Measurements from ENCODE around the gene ERC2.
"Not testable (repeated sequence)": the region's sequence is repeated elsewhere in the genome, so short reads cannot be mapped to it uniquely, and the experiment has no call there.

The ERC2 gene

GRCh38 chr3:56119575-56120349 lies 348.5 kb downstream of the ERC2 start:
- no peak for DNase-seq (ENCODE audit: low read depth)

- DNase-seq (ENCODE audit: low read depth): no peak
Observed at GRCh38 chr3:56118968-56119367, 349.3 kb downstream of the ERC2 start.

- DNase-seq (ENCODE audit: low read depth): no peak
Observed at GRCh38 chr3:56115698-56116097, 352.6 kb downstream of the ERC2 start.

- no peak for DNase-seq (ENCODE audit: low read depth)
Observed at GRCh38 chr3:56115199-56115598, 353.1 kb downstream of the ERC2 start.

DNA sequence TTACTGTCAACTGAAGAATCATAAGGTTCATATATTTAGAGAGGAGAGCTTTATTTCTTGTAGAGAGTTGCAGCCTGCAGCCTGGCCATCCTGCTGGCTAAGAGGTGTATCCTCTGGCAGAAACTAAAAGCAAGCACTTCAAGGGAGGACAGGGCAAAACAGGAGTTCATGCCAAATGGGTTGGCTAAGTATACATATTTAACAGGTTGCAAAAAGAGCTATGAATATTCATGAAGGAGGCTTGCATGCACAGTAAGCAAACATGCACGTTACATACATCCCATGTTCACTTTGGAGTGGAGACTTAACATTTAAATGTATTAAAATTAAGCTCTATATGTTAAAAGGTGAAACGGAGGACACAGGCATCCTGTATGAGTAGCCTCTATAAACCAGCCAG lies 354.4 kb downstream of the ERC2 start:
- DNase-seq (ENCODE audit: low read depth): no peak

GRCh38 chr3:56113231-56113630 lies 355.0 kb downstream of the ERC2 start:
- DNase-seq (ENCODE audit: low read depth): no peak

DNA sequence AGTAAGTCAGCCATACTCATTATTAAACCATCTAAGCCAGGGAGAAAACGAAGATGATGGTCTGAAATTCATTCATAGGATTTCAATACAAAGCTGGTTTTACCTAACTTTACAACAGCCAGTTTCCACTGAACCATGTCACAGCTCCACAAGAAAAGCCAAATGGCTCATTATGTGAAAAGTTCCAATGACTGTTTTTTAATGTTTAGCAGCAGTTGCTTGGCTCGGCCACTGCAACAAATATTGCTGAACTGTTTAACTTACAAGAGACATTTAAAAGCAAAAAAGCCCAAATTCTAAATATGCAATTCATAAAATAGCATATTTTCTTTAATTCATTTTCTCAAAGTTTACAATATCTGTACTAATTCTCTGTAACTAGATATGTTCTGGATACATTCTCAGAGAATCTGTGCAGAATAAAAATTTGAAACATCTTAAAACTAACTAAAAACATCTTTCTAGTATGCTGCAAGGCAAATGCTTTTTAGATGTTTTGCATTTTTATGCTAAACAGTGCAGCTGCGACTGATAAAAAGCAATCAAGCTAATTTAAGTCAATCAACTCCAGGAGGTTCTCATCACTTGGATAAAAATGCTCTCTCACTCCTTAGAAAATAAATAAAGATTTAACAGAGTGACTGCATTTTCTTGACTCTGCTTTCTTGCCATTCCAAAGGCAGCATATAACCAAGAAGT lies 356.5 kb downstream of the ERC2 start:
- no peak for DNase-seq (ENCODE audit: low read depth)

DNA sequence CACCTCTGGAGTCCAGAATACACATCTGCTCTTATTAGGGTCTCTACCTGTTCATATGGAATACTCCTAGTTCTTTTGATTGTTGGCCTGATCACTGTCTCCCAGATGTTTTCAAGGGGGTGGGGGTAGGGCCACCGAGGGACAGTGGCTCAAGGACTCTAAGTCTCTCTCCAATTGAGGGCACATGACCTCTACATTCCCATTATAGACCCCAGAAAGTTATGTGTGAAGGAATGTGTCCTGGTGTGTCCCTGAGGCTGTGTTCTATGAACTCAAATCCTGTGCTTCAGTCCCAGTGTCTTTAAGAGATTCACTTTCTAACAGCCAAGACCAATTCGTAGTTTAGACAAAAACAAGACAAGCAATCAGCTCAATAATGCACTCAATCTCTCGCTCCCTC lies 357.4 kb downstream of the ERC2 start:
- no peak for DNase-seq (ENCODE audit: low read depth)

GRCh38 chr3:56107157-56107556 lies 361.1 kb downstream of the ERC2 start:
- DNase-seq (ENCODE audit: low read depth): no peak

GRCh38 chr3:56102032-56102431 lies 366.2 kb downstream of the ERC2 start:
- no peak for DNase-seq (ENCODE audit: low read depth)

GRCh38 chr3:56101576-56101975 lies 366.7 kb downstream of the ERC2 start:
- DNase-seq (ENCODE audit: low read depth): no peak

DNA sequence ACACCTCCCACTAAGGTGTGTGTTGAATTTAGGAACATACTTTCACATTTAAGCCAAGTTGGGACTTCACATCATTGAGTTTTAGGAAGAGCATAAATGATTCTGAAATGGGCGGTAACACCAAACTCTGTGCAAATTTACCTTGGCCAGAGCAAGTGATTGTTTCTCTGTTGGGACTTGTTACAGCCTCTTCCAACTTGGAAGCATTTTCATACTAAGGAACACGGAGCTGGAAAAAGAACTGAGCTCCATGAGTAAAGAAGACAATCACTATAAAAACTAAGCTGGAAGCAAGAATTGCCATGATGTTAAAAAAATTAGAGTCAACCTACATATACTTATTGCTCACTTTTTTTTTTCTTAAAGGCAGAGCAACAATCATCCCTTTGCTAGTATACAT lies 371.3 kb downstream of the ERC2 start:
- DNase-seq (ENCODE audit: low read depth): no peak

GRCh38 chr3:56094170-56094569 lies 374.1 kb downstream of the ERC2 start:
- no peak for DNase-seq (ENCODE audit: low read depth)

DNA sequence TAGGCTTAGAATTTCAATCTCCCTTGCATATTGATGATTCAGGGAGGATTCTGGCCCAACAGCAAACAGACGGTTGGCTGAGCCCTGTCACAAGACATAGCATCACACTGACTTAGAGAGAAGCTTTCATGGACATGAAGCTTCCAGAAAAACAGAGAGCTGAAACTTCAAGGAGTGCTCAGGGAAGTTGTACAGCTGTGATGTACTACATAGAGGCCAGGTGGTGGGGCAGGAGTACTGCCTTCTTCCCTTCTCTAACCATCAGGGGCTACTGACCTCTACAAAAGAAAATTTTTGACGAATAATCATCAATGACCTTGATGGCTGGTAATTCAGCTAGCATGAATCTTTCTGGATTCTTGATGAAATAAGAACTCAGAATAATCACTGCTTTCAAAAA lies 378.5 kb downstream of the ERC2 start:
- DNase-seq (ENCODE audit: low read depth): no peak

DNA sequence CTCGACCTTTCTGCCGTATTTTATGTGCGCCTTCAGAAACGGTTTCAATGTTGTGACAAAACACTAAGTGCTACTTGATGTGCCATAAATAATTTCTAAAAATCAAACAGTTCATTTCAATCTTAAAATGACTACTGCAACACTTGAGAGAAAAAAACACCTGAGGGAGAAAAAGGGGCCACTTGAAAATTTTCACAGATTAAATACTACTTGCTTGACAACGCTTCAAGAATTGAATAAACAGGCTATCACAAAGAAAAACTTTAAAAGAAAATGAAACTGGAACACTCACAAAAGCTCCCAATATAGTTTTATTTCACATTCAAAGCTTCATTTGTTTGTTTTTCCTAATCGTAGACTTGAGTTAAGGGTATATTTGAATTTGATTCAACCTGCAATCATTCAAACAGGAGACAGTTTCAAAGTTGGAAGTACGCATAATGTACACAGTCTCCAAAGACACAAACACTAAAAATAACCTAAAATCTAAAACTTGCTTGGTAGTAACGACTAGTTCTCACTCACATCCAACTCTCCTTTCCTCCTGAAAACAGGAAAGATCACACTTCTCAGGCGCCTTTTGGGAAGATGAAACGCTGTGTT lies 380.7 kb downstream of the ERC2 start:
- no peak for DNase-seq (ENCODE audit: low read depth)

DNA sequence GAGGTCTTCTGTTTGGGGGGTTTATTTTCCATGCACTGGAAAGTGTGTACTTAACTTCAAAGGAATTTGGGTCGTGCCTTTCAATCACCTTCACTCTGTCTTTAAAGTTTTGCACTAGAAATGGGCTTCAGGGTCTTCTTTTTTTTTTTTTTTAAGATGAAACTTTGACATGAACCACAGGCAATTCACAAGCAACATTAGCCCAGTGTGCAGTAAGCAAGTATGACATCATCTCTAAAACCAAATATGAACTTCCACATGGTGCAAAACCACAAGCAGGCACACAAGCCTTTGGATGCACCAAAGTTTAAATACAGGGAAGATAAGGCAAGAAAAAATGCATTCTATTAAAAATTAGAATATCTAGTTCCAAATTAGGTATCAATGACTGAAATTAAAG lies 381.9 kb downstream of the ERC2 start:
- no peak for DNase-seq (ENCODE audit: low read depth)

GRCh38 chr3:56081246-56081645 lies 387.0 kb downstream of the ERC2 start:
- no peak for DNase-seq (ENCODE audit: low read depth)

GRCh38 chr3:56076746-56077145 lies 391.5 kb downstream of the ERC2 start:
- DNase-seq (ENCODE audit: low read depth): no peak

DNA sequence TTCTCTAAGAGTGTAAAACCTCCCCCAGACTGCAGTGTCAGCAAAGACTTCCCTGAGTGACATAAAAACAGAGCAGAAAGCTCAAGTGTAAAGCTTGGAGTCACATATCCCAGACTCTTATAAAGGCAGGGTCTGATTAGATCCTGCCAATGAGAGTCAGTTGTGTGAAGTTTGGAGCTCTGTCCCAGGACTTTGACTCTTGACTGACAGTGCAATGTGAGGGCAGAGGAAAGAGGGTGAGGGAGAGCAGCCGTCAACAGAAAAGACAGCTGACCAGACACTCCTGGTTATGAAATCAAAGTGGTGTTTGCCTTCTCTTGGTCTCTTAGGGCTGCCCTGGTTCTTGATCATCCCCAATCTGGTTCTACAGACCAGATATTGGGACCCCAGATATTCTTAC lies 393.2 kb downstream of the ERC2 start:
- no peak for DNase-seq (ENCODE audit: low read depth)

GRCh38 chr3:56069766-56070165 lies 398.5 kb downstream of the ERC2 start:
- no peak for DNase-seq (ENCODE audit: low read depth)

DNA sequence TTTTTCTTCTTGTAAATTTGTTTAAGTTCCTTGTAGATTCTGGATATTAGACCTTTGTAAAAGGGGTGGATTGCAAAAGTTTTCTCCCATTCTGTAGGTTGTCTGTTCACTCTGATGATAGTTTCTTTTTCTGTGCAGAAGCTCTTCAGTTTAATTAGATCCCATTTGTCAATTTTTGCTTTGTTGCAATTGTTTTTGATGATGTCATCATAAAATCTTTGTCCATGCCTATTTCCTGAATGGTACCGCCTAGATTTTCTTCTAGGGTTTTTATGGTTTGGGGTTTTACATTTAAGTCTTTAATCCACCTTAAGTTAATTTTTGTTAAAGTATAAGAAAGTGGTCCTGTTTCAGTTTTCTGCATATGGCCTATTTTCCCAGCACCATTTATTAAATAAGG lies 401.9 kb downstream of the ERC2 start:
- DNase-seq (ENCODE audit: low read depth): not testable (repeated sequence)

DNA sequence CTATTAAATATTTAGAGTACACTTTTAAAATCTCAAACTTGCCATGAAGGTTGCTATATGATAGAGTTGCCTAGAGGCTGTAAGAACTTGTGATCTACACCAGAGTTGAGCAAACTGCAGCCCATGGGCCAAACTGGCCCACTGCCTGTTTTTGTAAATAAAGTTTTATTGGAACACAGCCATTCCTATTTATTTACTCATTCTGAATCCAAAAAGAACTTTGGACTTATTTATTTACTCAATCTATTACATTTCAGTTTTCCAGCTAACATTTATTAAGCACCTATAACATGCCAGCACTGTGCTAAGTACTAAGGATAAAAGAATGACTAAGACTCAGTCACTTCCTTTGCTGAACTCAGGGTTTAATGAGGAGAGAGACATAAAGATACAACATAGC lies 403.6 kb downstream of the ERC2 start:
- no peak for DNase-seq (ENCODE audit: low read depth)

- DNase-seq (ENCODE audit: low read depth): no peak
Observed at GRCh38 chr3:56061279-56061626, 407.0 kb downstream of the ERC2 start.

Data from stimulated activated CD8-positive, alpha-beta memory T cell treated with anti-CD3 and anti-CD28 coated beads, Interleukin-4, amount 100 ng/mL, for 24 hours (primary cell).